NCI-H146 treated with DMSO at 0.1 percent for 48 hours (cell line): ENCODE results near the gene MRE11.
"Not testable (repeated sequence)": the region's sequence is repeated elsewhere in the genome, so short reads cannot be mapped to it uniquely, and the experiment has no call there.

Experiments
- DNase-seq: peaks from one replicate; lab custom pipeline; 2025; ENCODE audit not compliant: unreplicated experiment; lab: John Stamatoyannopoulos, UW

MRE11 gene

DNA sequence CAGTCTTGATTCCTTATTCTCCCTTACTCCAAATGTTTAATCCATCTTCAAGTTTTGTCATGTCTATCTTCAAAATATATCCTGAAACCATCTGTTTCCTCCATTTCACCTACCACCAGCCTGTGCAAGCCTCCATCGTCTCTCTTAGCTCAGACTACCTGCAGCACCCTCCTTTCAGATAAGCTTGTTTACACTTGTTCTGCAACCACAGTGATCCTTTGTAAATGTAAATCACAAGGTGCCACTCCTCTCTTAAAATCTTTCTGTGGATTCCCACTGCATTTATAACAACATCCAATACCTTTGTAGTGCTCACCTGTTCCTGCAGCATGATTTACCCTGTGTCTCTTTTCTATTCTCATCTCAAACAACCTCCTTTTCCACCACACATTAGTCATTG is 60.6 kb downstream of the MRE11 start:
- DNase-seq = no peak

DNA sequence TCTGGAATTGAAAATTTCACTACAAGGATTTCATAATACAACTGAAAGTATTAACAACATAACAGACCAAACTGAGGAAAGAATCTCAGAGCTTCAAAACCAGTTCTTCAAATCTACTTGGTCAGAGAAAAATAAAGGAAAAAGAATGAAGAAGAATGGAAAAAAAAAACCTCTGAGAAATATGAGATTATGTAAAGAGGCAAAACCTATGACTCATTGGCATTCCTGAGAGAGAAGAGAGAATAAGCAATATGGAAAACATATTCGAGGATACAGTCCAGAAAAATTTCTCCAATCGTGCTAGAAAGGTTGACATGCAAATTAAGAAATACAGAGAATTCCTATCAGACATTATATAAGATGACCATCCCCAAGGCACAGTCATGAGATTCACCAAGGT is 69.0 kb downstream of the MRE11 start:
- no peak for DNase-seq

DNA sequence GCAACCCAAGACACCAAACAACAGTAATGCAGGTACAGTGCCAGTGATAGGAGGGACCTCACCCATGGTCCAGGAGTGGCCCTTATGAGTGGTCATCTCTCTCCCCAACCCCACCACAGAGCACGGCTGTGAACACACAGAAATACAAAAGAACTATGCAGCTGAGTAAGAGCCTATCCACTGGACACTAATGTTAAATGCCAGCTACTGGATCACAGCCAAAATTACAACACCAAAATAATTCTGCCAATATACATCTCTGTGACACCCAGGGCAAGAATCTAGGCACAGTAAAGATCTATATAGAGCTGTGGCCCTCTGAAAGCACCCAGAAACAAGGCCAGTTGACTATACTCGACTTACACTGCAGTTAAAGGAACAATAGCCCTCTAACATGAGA is 69.6 kb downstream of the MRE11 start:
- DNase-seq = no peak

DNA sequence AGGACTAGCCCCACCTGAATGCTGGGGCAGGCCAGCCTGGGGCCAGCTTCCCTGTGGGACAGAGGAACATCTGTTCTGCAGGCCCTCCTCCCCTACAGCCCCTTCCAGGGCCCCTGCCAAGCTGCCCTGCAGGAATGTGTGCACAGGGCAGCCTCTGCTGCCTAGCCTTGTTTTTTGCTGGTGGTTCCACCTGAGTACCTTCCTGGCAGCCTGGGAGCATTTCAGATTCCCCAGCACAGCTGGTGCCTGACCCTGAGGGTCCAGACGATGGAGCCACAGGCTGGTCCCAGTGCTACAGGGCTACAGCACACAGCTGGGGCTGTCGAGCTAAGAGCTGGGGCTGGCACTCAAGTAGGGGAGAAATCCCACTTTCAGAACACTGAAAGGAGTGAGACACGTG is 70.1 kb downstream of the MRE11 start:
- DNase-seq = no peak

DNA sequence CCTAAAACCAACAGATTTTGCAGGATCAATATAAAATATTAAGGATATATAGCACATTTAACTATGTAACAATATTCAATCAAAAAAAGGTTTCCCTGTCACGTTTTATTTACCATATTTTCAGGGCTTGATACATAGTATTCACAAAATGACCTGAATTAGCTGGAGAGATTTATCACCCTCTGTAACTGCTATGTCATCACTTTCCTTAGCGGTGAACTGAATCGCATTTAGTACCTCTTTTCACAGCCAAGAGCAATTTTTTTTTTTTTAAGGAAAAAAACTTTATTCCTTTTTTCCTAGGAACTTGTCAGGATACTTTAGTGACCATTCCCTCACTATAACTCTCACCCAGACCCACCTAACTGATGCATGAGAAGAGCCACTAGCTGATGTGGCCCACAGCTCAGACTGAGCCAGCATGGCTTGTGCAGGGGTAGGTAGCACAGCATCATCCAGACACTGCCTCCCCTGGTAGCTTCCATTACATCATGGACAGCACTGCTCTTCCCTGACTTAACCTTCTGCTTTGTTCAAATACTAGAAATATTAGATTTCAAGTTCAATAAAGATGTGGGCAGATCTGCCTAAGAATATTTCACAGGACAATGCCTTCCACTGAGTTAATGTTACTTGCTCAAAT is 75.4 kb downstream of the MRE11 start:
- no peak for DNase-seq

DNA sequence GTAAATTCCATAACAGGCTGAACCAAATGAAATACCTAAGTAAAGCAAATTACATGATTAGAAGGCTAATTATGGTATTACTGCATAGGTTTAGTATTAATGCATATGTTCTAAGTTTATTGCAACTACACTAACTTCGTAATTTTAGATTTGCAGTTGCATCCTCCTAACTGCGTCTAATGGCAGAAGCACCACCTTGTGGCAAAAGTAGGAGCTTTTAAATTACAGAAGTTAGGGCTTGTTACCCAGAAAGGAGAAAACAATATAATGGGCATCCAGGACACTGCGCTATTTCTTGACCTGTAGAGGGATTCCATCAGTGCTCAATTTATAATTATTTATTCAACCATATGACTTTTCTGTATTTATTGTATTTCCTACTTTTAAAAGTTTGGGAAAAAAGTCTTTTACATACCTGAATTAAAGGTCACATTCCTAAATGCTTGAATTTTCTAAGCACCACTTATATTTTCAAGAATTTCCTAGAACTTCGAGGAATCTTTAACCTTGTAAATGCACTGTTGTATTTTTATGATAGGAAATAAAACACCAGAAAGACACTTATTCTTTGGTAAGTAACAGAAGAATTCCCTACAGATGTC is 76.2 kb downstream of the MRE11 start:
- no peak for DNase-seq

DNA sequence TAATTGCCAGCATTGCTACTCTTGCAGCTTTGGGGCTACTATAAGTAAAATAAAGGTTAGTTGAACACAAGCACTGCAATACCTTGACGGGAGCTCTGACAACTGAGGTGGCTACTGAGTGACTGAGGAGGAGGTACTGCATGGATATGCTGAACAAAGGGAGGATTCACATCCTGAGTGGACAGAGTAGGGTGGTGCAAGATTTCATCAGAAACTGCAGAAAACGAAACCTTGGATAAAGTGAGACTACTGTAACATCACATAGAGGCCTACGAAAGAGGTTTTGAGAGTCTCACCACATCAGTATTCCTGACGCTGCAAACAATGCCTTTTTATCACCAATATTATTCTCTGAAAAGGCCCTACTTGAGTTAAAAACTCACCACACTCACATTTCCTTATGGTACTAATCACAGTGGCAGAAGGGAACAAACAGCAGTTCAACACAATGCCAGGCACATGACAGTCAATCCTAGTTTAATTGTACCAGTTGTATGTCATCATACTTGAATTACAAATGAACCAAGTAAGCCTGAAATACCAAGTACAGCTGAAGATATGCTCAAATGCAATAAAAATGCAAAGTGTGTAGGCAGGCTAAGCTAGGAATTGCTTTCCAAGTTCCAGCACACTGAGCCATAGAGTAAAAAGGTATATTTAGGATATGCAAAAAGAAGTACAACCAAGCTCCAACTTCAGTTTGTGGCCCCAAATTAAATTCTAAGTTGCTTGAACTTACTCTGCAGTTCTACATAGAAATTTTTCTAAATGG is 88.4 kb downstream of the MRE11 start:
- no peak for DNase-seq

DNA sequence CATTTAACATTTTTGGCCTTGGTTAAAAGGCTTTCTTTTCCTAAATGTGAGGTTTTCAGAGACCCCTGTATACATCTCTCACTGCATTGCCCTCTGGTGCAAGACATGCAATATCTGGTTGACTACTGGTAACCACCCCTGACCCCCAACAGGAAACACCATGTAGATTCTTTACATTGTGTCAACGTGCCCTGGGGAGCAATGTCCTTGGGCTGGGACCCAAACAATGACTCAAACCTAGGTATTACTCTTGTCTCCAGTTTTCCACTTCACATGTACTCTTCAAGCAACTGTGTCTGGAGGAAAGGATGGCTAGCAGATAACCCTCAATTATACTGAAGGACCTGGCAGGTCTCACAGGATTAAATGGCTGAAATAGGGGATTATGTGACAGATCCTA is 91.3 kb downstream of the MRE11 start:
- no peak for DNase-seq

DNA sequence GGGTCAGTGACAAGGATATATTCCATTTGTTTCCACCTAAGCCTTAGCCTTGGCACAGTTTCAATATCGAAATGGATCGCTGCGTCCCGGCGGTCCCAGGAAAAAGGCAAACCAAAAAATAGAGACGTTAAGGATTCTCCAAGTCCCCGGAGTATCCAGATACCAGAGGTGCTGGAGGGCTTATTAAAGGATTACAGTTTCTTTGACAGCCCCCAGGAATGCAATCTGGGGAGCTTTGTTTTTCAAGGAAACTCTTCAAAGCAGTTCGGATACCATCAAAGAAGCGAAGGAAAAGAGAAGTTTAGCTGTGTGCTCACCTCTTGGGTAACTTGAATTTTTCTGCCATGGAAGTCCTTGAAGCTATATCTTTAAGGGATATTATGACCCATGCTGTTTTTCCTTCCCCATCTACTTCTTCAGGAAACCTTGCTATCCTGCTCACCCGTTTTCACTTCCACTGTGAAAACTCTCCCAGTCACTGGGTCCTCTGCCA is 91.8 kb downstream of the MRE11 start:
- DNase-seq = no peak

DNA sequence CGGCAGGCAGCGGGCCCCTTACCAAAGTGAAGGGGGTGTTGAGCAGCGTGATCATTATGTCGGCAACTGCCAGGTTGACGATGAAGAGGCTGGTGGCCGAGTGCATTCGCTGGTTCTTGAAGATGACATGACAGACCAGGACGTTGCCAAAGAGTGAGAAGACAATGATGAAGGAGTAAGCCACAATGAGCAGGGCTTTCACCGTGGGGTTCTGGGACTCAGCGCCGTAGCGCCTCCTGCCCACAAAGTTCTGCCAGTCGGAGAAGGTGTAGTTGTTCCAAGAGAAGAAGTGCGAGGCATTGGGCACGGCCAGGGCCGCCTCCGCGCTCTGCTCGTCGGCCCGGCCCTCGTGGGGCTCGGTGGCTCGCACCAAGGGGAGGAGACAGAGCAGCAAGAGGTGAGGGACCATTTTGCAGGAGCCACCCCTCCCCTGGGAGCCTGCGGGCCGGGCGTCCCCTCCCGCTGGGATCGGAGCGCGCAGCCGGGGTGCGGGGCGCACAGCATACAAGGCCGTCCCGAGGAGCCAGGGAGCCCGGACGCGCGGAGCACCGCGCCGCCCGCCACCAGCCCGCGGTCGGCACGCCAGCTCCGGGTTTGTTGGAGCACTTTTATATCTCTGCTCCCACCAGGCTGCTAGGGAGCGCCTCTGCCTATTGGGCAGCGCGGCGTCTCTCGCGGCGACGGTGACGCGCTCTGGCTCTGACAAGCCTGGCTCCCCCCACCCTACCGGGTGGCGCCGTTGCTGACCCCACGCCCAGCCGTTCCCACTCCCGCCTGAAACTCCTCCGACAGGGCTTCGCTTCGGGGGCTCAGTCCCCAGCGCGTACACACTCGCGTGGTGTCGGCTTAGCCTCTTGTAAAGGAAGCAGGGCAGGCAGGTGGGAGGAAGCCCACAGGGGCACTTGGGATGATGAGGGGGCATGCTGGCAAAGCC is 92.5 kb downstream of the MRE11 start, which contains the start of gene GPR83:
Gene GPR83, minus strand, starts transcription at position 581 of the 934 bp plus-strand sequence. Its CDS starts 172 bp downstream, at position 409.
- peak; percentile 26 for DNase-seq

DNA sequence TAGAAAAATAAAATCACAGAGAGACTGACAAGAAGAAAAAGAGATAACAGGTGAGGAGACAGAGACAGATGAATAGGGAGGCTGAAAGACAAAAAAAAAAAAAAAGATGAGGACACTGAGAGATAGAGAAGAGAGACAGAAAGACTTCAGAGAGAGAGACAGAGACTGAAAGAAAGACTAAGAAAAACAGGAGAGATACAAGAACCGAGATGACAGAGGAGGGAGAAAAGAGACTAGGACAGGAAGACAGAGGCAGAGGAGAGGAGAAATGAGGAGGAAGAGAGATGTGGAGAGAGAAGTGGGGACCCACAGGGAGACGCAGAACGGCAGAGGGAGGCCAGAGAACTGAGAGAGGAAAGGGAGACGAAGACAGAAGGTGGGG is 93.2 kb downstream of the MRE11 start:
- DNase-seq = no peak

DNA sequence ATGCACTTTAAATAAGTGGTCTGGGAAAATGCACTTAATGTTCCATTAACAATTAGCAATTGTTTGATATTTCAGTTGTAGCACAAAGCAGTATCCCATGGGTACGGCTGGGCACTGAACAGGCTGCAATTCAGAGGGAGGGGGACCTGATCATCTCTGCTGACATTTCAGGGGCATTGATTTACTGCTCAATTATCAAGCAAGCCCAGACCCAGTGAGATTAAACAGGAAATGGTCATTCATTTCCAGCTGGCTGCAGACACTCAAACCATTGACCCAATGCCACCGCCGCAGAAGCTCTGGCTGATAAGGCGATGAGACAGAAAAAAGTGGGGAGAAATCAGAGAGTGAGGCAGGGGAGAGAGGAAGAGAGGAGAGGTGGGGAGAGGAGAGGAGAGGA is 93.6 kb downstream of the MRE11 start:
- DNase-seq = peak; percentile 38

DNA sequence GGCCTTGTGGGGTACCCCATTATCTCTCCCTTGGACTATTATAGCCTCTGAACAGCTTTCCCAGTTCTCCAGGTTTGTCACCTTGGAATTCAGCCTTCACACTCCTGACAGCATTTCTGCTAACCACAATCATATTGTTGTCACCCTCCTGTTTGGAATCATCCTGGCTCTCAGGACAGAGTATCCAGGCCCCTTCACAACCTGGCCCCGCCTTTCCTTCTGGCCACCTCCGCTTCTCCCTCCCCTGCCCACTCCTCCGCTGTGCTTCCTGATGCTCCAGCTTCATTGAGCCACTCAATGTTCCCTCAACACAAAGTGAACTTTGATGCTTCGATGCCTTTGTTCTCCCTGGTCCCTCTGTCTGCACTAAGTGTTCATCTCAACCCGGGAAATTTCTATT is 95.5 kb downstream of the MRE11 start:
- no peak for DNase-seq

DNA sequence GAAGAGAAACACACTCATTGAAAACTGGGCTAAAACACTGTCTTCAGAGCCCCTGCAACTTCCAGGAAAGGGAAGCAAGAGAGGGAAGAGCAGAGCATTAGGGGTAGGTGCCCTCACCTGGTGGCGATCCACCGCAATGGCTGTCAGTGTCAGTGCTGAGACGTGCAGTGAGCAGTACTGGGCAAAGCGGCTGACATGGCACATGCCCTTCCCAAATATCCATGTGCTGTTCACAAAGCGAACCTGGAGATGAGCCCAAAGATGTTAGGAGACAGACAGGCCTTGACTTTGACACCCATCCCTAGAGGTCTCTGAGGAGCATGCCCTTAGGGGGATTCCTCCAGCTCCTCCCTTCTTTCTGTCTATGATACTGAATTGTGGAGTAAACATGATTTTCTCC is 97.4 kb downstream of the MRE11 start:
- no peak for DNase-seq

DNA sequence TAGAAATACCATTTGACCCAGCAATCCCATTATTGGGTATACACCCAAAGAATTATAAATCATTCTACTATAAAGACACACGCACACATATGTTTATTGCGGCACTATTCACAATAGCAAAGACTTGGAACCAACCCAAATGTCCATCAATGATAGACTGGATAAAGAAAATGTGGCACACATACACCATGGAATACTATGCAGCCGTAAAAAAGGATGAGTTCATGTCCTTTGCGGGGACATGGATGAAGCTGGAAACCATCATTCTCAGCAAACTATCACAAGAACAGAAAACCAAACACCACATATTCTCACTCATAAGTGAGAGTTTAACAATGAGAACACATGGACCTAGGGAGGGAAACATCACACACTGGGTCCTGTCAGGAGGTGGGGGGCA is 101.7 kb downstream of the MRE11 start:
- not testable (repeated sequence) for DNase-seq

DNA sequence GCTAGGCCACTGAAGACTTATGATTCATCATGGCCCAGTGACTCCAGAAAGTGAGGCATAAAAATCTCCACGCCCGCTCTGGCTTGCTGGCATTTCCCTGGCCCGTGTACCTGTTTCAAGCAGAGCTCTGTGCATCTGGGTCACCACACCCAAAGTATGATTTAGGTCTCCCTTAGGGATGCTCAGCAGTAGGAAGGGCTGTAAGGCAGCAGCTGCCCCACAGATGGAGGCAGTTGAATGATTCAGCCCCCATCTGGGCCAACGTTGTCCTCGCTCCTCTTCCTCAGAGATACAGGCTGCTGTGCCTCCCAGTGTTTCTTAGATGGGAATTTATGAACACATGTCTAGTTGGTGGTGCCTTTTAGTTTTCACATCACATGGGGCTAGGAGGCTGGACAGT is 114.0 kb downstream of the MRE11 start:
- DNase-seq = no peak

DNA sequence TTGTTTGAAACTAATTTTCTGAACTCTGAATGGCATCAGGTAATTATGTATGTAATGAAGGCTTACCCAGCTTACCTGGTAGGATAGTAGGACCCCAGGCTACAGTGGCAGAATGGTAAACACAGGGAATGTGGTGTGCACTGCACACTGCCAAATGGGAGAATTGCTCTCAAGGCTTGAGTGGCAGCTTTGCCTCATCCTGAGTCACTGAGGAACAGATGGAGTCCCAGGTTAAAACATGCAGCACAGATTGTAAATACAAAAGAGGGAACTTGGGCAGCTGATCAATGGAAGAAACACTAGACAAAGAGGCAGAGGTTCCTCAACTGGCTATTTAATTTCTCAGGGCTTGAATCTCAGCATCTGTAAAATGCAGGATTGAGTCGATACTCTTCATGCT is 116.8 kb downstream of the MRE11 start:
- no peak for DNase-seq

DNA sequence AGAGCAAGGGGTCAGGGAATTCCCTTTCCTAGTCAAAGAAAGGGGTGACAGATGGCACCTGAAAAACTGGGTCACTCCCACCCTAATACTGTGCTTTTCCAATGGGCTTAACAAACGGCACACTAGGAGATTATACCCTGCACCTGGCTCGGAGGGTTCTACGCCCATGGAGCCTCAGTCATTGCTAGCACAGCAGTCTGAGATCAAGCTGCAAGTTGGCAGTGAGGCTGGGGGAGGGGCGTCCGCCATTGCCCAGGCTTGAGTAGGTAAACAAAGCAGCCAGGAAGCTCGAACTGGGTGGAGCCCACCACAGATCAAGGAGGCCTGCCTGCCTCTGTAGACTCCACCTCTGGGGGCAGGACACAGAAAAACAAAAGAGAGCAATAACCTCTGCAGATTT is 123.1 kb downstream of the MRE11 start:
- DNase-seq = not testable (repeated sequence)
